SK-N-SH (cell line): ENCODE measurements around the gene KCNJ4. TPM values are rescaled to one million over a fixed set of nuclear protein-coding genes. Genes with fewer than 3 reads are reported as not detected.

ENCODE experiments used
- CTCF ChIA-PET: fragments of 300-600, 350-600 bp; formaldehyde crosslinking; extraction: SDS; loops from one replicate; lab custom pipeline; 2021; lab: Yijun Ruan, JAX
- POLR2A ChIA-PET: fragments of 350-600 bp; sonication (Branson Sonifier 250); formaldehyde crosslinking; extraction: SDS; loops from one replicate; lab custom pipeline; 2020; ENCODE audit warnings: antibody characterized with exemption, inconsistent platforms; lab: Yijun Ruan, JAX
- DNase-seq: peaks from one replicate; pipeline ENCODE4 v3.0.0; 2012
- H2AFZ ChIP-seq: fragments of 200-600 bp; sonication (generic); 2 replicates; pipeline ENCODE4 v1.8.1; 2016; ENCODE audit warnings: antibody characterized with exemption, mild to moderate bottlenecking, low read depth
- H3F3A ChIP-seq: fragments of 200-600 bp; sonication (generic); replicated peaks from 2 replicates; pipeline ENCODE3; 2016; ENCODE audit warnings: antibody characterized with exemption, mild to moderate bottlenecking; ENCODE audit not compliant: insufficient read depth
- H3K27ac ChIP-seq, 2 experiments: fragments of 200-500 bp in 1 of 2; fragments of 200-600 bp in 1 of 2; sonication (Bioruptor generic) in 1 of 2; sonication (generic), shearing (Covaris generic) in 1 of 2; 2 replicates each; pipeline versions ENCODE4 v1.5.1 to v1.6.1; 2014 to 2016; ENCODE audit warnings: low read depth in 2 of 2, inconsistent platforms in 1 of 2, low read length in 1 of 2, mild to moderate bottlenecking in 1 of 2, mixed read lengths in 1 of 2
- H3K27me3 ChIP-seq: fragments of 200-600 bp; sonication (generic), shearing (Covaris generic); 2 replicates; pipeline ENCODE4 v1.6.1; 2016; ENCODE audit warnings: mixed run types; ENCODE audit not compliant: insufficient read depth
- H3K36me3 ChIP-seq, 2 experiments: fragments of 200-500 bp in 1 of 2; fragments of 200-600 bp in 1 of 2; sonication (Bioruptor generic) in 1 of 2; sonication (generic) in 1 of 2; replicated peaks in 1 of 2; 2 replicates each; pipeline versions ENCODE3 to v1.5.1; 2014 to 2016; ENCODE audit warnings: low read length in 1 of 2, mild to moderate bottlenecking in 1 of 2; ENCODE audit not compliant: insufficient read depth in 2 of 2, control insufficient read depth in 1 of 2
- H3K4me1 ChIP-seq, 2 experiments: fragments of 200-500 bp in 1 of 2; fragments of 200-600 bp in 1 of 2; sonication (Bioruptor generic) in 1 of 2; sonication (generic), shearing (Covaris generic) in 1 of 2; 2 replicates each; pipeline versions ENCODE4 v1.5.1 to v1.6.1; 2014 to 2016; ENCODE audit warnings: low read depth in 1 of 2, low read length in 1 of 2, mixed run types in 1 of 2; ENCODE audit not compliant: insufficient read depth in 2 of 2, control insufficient read depth in 1 of 2
- H3K4me2 ChIP-seq: fragments of 200-600 bp; sonication (generic), shearing (Covaris generic); 2 replicates; pipeline ENCODE4 v1.6.1; 2017; ENCODE audit warnings: mixed run types
- H3K4me3 ChIP-seq, 2 experiments: fragments of 200-500 bp in 1 of 2; fragments of 200-600 bp in 1 of 2; sonication (Bioruptor generic) in 1 of 2; sonication (generic), shearing (Covaris generic) in 1 of 2; 2 replicates each; pipeline versions ENCODE4 v1.5.1 to v1.8.1; 2014 to 2016; ENCODE audit warnings: low read depth in 2 of 2, inconsistent platforms in 1 of 2, low read length in 1 of 2, mild to moderate bottlenecking in 1 of 2, mixed read lengths in 1 of 2, moderate library complexity in 1 of 2
- H3K79me2 ChIP-seq: fragments of 200-600 bp; sonication (generic); 2 replicates; pipeline ENCODE4 v1.8.1; 2017; ENCODE audit warnings: mild to moderate bottlenecking; ENCODE audit not compliant: insufficient read depth
- H3K9ac ChIP-seq: fragments of 200-600 bp; sonication (generic); 2 replicates; pipeline ENCODE4 v1.6.1; 2017; ENCODE audit warnings: mixed run types
- H3K9me2 ChIP-seq: fragments of 200-600 bp; sonication (generic); 2 replicates; pipeline ENCODE4 v1.6.1; 2017; ENCODE audit warnings: mixed run types
- H3K9me3 ChIP-seq: fragments of 200-600 bp; sonication (generic); 2 replicates; pipeline ENCODE4 v1.6.1; 2017; ENCODE audit warnings: mixed run types, mild to moderate bottlenecking, moderate library complexity
- H4K20me1 ChIP-seq: fragments of 200-600 bp; sonication (generic); 2 replicates; pipeline ENCODE4 v1.6.1; 2017; ENCODE audit warnings: mild to moderate bottlenecking, mixed run types; ENCODE audit not compliant: insufficient read depth
- CHD2 ChIP-seq: fragments of 150-350 bp; IDR thresholded peaks from 2 replicates; pipeline ENCODE4 v1.6.1; 2018; ENCODE audit warnings: low read length; ENCODE audit not compliant: partially characterized antibody
- CTCF ChIP-seq: fragments of 200-600 bp; sonication (generic); IDR thresholded peaks from 2 replicates; pipeline ENCODE4 v1.6.1; 2017; ENCODE audit warnings: antibody characterized with exemption, mild to moderate bottlenecking, moderate library complexity
- ELF1 ChIP-seq: IDR thresholded peaks from 2 replicates; pipeline ENCODE4 v1.4.0; 2012
- EP300 ChIP-seq, 2 experiments: IDR thresholded peaks; 2 replicates each; pipeline versions ENCODE4 v1.4.0 to v1.6.1; 2012; ENCODE audit warnings: borderline replicate concordance in 1 of 2, low read depth in 1 of 2, low read length in 1 of 2
- FOXJ3 ChIP-seq: sonication (generic); formaldehyde crosslinking; IDR thresholded peaks from 2 replicates; pipeline ENCODE4 v1.5.1; 2020; ENCODE audit warnings: mild to moderate bottlenecking, missing genetic modification reagents
- FOXM1 ChIP-seq: IDR thresholded peaks from 2 replicates; pipeline ENCODE4 v1.4.0; 2012; ENCODE audit warnings: low read depth, mild to moderate bottlenecking
- GATA2 ChIP-seq: sonication (generic); formaldehyde crosslinking; IDR thresholded peaks from 2 replicates; pipeline ENCODE4 v1.5.0; 2020; ENCODE audit warnings: mild to moderate bottlenecking, missing genetic modification reagents
- IRF3 ChIP-seq: fragments of 150-350 bp; IDR thresholded peaks from 2 replicates; pipeline ENCODE4 v1.6.1; 2016; ENCODE audit warnings: mild to moderate bottlenecking, low read depth, low read length
- JUND ChIP-seq: IDR thresholded peaks from 2 replicates; pipeline ENCODE4 v1.4.0; 2012
- MAX ChIP-seq: IDR thresholded peaks from 2 replicates; pipeline ENCODE4 v1.4.0; 2012; ENCODE audit warnings: low read depth
- MEF2A ChIP-seq: IDR thresholded peaks from 2 replicates; pipeline ENCODE4 v1.4.0; 2012; ENCODE audit warnings: low read depth, borderline replicate concordance
- NRF1 ChIP-seq: IDR thresholded peaks from 2 replicates; pipeline ENCODE4 v1.6.1; 2012; ENCODE audit warnings: low read depth, mild to moderate bottlenecking, low read length
- POLR2AphosphoS5 ChIP-seq: IDR thresholded peaks from 2 replicates; pipeline ENCODE4 v1.6.1; 2012; ENCODE audit warnings: low read depth, low read length
- REST ChIP-seq: IDR thresholded peaks from 2 replicates; pipeline ENCODE4 v1.6.1; 2012; ENCODE audit warnings: mild to moderate bottlenecking, low read depth, low read length, moderate library complexity
- RXRA ChIP-seq: IDR thresholded peaks from 2 replicates; pipeline ENCODE4 v1.4.0; 2012; ENCODE audit warnings: low read depth, mild to moderate bottlenecking, borderline replicate concordance
- SMC3 ChIP-seq: IDR thresholded peaks from 2 replicates; pipeline ENCODE4 v1.6.1; 2012; ENCODE audit warnings: low read depth, low read length, improper control_type of control experiment
- TAF1 ChIP-seq: IDR thresholded peaks from 2 replicates; pipeline ENCODE4 v1.6.1; 2012; ENCODE audit warnings: low read depth, mild to moderate bottlenecking, low read length, moderate library complexity, borderline replicate concordance
- TEAD4 ChIP-seq: IDR thresholded peaks from 2 replicates; pipeline ENCODE4 v1.4.0; 2012; ENCODE audit warnings: mild to moderate bottlenecking, borderline replicate concordance; ENCODE audit not compliant: insufficient read depth
- USF2 ChIP-seq: fragments of 150-350 bp; IDR thresholded peaks from 2 replicates; pipeline ENCODE4 v1.6.1; 2017; ENCODE audit warnings: antibody characterized with exemption, low read length, low read depth, borderline replicate concordance
- WGBS: methylation state at CpG from one replicate; pipeline ENCODE4 v1.1.6; 2017; ENCODE audit warnings: low lambda C conversion rate; 5-methylcytosine and 5-hydroxymethylcytosine counted together
- polyA plus RNA-seq, 3 experiments: library from polyadenylated mRNA; depleted of rRNA; stranded (reverse); fragments of >200 nt; gene quantifications; 2 replicates each; pipeline ENCODE4 v1.2.3, GENCODE V29; 2012

The KCNJ4 gene
- polyA plus RNA-seq, 1 of the 3 experiments (the other 2 are of a cell fraction): not detected

- H3K27ac ChIP-seq: no peak overlapping the region
- no peaks in the 10 kb centered on the region for H3K27me3 ChIP-seq
- H3K4me2 ChIP-seq: no peak overlapping the region
- no peaks in the 10 kb centered on the region for H4K20me1 ChIP-seq
- WGBS: 68% methylated on average over 6 of the region's 26 CpGs
- POLR2A ChIA-PET: no interaction called here
- CTCF ChIA-PET: no interaction called here
- H3K4me3 ChIP-seq: no peak overlapping the region
- no peaks in the 10 kb centered on the region for H3K79me2 ChIP-seq
- H3F3A ChIP-seq: no peaks in the 10 kb centered on the region
- no peak for DNase-seq
- no peaks in the 10 kb centered on the region for H3K36me3 ChIP-seq
- H2AFZ ChIP-seq: no peak overlapping the region
- no peaks in the 10 kb centered on the region for H3K9me2 ChIP-seq
- H3K9ac ChIP-seq: no peak overlapping the region
- TF ChIP-seq MAX: no peak
- no peak for TF ChIP-seq NRF1
- TF ChIP-seq TEAD4: no peak
- TF ChIP-seq GATA2: no peak
- TF ChIP-seq ELF1: no peak
- TF ChIP-seq MEF2A: no peak
- no peak for TF ChIP-seq FOXJ3 (CRISPR knock-in tag)
- no peaks in the 10 kb centered on the region for H3K9me3 ChIP-seq
- H3K4me1 ChIP-seq: peaks cover 0 to 10% of the 10 kb centered on the region in 2 experiments; a peak in 1 of 4 replicates
These were observed 10.9 kb upstream of the KCNJ4 start for GRCh38 chr22:38465673-38466490.

GRCh38 chr22:38464992-38465672 is 10.1 kb upstream of the KCNJ4 start:
- H3F3A ChIP-seq: no peaks in the 10 kb centered on the region
- no peak for DNase-seq
- no peaks in the 10 kb centered on the region for H3K36me3 ChIP-seq
- H3K4me1 ChIP-seq: peaks cover 0 to 10% of the 10 kb centered on the region in 2 experiments; a peak in 1 of 4 replicates
- H4K20me1 ChIP-seq: no peaks in the 10 kb centered on the region
- no peaks in the 10 kb centered on the region for H3K79me2 ChIP-seq
- H3K4me3 ChIP-seq: no peak overlapping the region
- ChIA-PET CTCF (no interaction called here), POLR2A (no interaction called here)
- no peaks in the 10 kb centered on the region for H3K27me3 ChIP-seq
- 95% methylated on average over 7 of the region's 10 CpGs for WGBS
- no peak overlapping the region for H3K27ac ChIP-seq
- no peak overlapping the region for H3K9ac ChIP-seq
- H3K9me3 ChIP-seq: no peaks in the 10 kb centered on the region
- H3K9me2 ChIP-seq: no peaks in the 10 kb centered on the region
- H3K4me2 ChIP-seq: no peak overlapping the region
- no peak overlapping the region for H2AFZ ChIP-seq
- no peak for TF ChIP-seq USF2
- TF ChIP-seq CTCF: no peak
- no peak for TF ChIP-seq IRF3
- TF ChIP-seq POLR2AphosphoS5: no peak
- no peak for TF ChIP-seq MEF2A
- TF ChIP-seq SMC3: no peak
- TF ChIP-seq CHD2: no peak
- no peak for TF ChIP-seq TAF1
- no peak for TF ChIP-seq EP300 (IDR thresholded peaks at IDR 0.05; ENCODE audit: borderline replicate concordance in 1 of 2, low read depth in 1 of 2, low read length in 1 of 2)
- TF ChIP-seq JUND: no peak
- no peak for TF ChIP-seq FOXM1
- TF ChIP-seq RXRA: no peak
- no peak for TF ChIP-seq NRF1
- TF ChIP-seq REST: no peak
